Left ventricle myocardium inferior (tissue), 1 donor: ENCODE data around the gene GPR162. TPM values are rescaled to one million over a fixed set of nuclear protein-coding genes. Genes with fewer than 3 reads are reported as not detected.
A peak's percentile ranks its signal among the peaks of the same experiment; 100 is the strongest.

Experiments used
- DNase-seq: peaks from one replicate; pipeline ENCODE4 v3.0.0-alpha.2; 2020
- H3K27ac ChIP-seq: fragments of 200-600 bp; replicated peaks from 2 replicates; pipeline ENCODE4 v1.8.0; 2021
- H3K27me3 ChIP-seq: fragments of 200-600 bp; 2 replicates; pipeline ENCODE4 v1.8.0; 2021; ENCODE audit warnings: low read depth
- H3K36me3 ChIP-seq: fragments of 200-600 bp; 2 replicates; pipeline ENCODE4 v1.8.0; 2021
- H3K4me1 ChIP-seq: fragments of 200-600 bp; 2 replicates; pipeline ENCODE4 v1.8.0; 2021
- H3K4me3 ChIP-seq: fragments of 200-600 bp; 2 replicates; pipeline ENCODE4 v1.8.0; 2021; ENCODE audit warnings: mild to moderate bottlenecking, moderate library complexity
- H3K9me3 ChIP-seq: fragments of 200-600 bp; replicated peaks from 2 replicates; pipeline ENCODE4 v1.8.0; 2021
- intact Hi-C: fragments of 100-400 bp; cut with micrococcal nuclease; formaldehyde crosslinking; loops from one replicate; pipeline ENCODE4 v1.11.0; 2022
- long read RNA-seq: library from polyadenylated mRNA; unstranded; transcript quantifications from one replicate; pipeline ENCODE4 v2.0.0, GENCODE V29; 2021
- total RNA-seq: library from RNA; stranded (reverse); fragmentation: NEBNext Ultra II Directional; extraction: Animal tissue kit (Norgen Biotek cat#: 25700); gene quantifications from one replicate; pipeline ENCODE4 v1.2.1, GENCODE V29; 2021
- TF ChIP-seq, protein P1 (sequence below): fragments of 200-600 bp; IDR thresholded peaks from 2 replicates; pipeline ENCODE4 v1.8.0; 2021; ENCODE audit warnings: antibody characterized with exemption, mild to moderate bottlenecking, borderline replicate concordance
- donor health status: DM: no; HTN: yes; CAD: no; lungs with severe emphysema.

The GPR162 gene, protein sequence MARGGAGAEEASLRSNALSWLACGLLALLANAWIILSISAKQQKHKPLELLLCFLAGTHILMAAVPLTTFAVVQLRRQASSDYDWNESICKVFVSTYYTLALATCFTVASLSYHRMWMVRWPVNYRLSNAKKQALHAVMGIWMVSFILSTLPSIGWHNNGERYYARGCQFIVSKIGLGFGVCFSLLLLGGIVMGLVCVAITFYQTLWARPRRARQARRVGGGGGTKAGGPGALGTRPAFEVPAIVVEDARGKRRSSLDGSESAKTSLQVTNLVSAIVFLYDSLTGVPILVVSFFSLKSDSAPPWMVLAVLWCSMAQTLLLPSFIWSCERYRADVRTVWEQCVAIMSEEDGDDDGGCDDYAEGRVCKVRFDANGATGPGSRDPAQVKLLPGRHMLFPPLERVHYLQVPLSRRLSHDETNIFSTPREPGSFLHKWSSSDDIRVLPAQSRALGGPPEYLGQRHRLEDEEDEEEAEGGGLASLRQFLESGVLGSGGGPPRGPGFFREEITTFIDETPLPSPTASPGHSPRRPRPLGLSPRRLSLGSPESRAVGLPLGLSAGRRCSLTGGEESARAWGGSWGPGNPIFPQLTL
- 6.5 TPM for total RNA-seq
- long read RNA-seq, partial matches to known transcripts: 4 of 5 reads
- long read RNA-seq, other reads (novel, unspliced or antisense): 0 of 5 reads

DNA sequence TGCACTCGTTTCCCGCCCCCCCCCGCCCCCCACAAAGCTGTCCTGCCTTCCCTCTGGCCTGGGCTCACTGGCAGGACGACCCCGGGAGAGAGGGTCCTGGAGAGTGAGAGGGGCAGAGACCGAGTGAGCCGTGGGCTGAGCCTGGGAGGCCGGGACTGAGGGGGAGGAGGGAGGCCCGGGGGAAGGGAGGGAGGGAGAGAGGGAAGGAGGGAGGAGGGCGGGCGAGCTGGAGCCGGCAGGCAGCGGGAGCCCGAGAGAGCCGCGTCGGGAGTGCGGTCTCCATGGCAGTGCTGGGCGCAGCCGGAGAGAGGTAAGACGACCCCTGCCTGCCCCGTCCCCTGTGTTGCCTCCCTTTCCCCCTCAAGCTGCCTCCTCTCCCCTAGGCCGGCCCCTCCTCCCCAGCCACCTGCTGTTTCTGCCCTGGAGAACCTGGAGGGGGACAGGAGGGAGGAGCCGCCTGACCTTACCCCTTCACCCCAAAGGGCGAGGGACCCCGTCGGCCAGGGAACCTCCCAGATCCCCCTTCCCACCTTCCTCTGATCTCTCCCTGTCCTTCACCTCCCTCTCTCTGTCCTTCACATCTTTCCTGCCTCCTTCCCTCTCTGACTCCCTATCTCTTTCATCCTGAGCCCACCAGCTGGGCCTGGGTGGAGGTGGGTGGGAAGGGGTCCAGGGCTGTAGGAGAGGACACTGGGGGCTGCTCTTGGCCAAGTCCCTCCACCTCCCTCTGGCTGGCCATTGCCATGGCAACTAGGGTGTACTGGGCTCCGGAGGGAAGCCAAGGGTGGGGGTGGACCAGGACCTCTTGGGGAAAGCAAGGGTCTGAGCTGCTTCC, at the start of gene GPR162:
GPR162 (plus strand) TSS at position 231 of the 835 bp plus-strand sequence. CDS start 2,078 bp downstream, outside the sequence.
- intact Hi-C loops: no loop called here
- peak within 1 kb of the TSS; percentile 67 for H3K4me3 ChIP-seq
- peak within 1 kb of the TSS; percentile 66 for H3K27ac ChIP-seq
- H3K36me3 ChIP-seq: no peaks in the 10 kb centered on the region
- TF ChIP-seq, protein P1, sequence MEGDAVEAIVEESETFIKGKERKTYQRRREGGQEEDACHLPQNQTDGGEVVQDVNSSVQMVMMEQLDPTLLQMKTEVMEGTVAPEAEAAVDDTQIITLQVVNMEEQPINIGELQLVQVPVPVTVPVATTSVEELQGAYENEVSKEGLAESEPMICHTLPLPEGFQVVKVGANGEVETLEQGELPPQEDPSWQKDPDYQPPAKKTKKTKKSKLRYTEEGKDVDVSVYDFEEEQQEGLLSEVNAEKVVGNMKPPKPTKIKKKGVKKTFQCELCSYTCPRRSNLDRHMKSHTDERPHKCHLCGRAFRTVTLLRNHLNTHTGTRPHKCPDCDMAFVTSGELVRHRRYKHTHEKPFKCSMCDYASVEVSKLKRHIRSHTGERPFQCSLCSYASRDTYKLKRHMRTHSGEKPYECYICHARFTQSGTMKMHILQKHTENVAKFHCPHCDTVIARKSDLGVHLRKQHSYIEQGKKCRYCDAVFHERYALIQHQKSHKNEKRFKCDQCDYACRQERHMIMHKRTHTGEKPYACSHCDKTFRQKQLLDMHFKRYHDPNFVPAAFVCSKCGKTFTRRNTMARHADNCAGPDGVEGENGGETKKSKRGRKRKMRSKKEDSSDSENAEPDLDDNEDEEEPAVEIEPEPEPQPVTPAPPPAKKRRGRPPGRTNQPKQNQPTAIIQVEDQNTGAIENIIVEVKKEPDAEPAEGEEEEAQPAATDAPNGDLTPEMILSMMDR: no peak
- peaks cover 24% of the 10 kb centered on the region for H3K27me3 ChIP-seq
- peak; percentile 72 for DNase-seq
- no peaks in the 10 kb centered on the region for H3K9me3 ChIP-seq
- peaks cover 29% of the 10 kb centered on the region for H3K4me1 ChIP-seq

DNA sequence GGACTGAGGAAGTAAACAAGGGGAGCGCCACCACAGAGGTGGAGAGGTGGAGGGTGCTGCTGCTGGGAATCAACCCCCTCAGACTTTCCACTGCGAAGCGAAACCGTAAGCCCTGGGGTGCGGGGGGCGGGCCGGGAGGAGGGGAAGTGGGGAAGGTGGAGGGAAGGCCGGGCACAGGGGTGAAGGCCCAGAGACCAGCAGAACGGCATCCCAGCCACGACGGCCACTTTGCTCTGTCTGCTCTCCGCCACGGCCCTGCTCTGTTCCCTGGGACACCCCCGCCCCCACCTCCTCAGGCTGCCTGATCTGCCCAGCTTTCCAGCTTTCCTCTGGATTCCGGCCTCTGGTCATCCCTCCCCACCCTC, 49.3 kb upstream of the GPR162 start, which contains the start of gene LAG3:
LAG3 (plus strand) TSS at position 190 of the 365 bp plus-strand sequence. CDS start 333 bp downstream, outside the sequence.
- peak within 1 kb of the TSS; percentile 33 for H3K27ac ChIP-seq
- peaks cover 39% of the 10 kb centered on the region for H3K4me1 ChIP-seq
- peak within 1 kb of the TSS; percentile 45 for H3K4me3 ChIP-seq

DNA sequence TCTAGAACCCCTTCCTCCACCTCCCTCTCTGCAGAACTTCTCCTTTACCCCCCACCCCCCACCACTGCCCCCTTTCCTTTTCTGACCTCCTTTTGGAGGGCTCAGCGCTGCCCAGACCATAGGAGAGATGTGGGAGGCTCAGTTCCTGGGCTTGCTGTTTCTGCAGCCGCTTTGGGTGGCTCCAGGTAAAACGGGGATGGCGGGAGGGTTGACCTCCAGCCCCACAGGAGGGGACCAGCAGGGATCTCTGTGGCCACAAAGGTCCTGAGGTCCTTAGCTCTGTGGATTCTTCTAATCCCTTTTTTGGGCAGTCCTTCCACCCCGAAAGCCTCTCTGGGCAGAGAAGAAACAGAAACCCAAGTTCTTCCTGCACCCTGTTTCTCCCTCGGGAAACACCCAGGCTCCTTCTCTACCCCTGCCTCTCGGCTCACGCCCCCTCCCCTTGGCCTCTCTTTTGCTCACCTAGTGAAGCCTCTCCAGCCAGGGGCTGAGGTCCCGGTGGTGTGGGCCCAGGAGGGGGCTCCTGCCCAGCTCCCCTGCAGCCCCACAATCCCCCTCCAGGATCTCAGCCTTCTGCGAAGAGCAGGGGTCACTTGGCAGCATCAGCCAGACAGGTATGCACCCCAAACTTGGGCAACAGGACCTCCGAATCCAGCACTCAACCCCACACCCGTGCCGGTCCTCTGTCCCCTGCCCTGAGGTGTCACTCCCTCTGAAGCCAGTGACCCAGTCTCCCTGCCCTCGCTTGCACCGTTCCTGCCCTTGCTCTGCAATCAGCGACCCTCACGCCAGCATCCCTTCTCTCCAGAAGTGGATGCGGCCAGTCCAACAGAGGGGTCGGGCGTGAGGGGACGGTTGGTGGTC, 48.7 kb upstream of the GPR162 start:
- TF ChIP-seq, protein P1: no peak
- Histone ChIP-seq H3K4me3 (peak overlapping the region; percentile 45), H3K27me3 (peaks cover 29% of the 10 kb centered on the region), H3K9me3 (no peaks in the 10 kb centered on the region), H3K27ac (no peak overlapping the region), H3K36me3 (peaks cover 13% of the 10 kb centered on the region), H3K4me1 (peaks cover 38% of the 10 kb centered on the region)
- DNase-seq: no peak
- intact Hi-C loops: no loop called here

More for the DNA sequence above, 49.3 kb upstream of the GPR162 start, which contains the start of gene LAG3:
- H3K27me3 ChIP-seq: peaks cover 29% of the 10 kb centered on the region
- DNase-seq: no peak
- H3K9me3 ChIP-seq: no peaks in the 10 kb centered on the region
- TF ChIP-seq, protein P1: no peak
- peaks cover 13% of the 10 kb centered on the region for H3K36me3 ChIP-seq
- intact Hi-C loops: no loop called here

DNA sequence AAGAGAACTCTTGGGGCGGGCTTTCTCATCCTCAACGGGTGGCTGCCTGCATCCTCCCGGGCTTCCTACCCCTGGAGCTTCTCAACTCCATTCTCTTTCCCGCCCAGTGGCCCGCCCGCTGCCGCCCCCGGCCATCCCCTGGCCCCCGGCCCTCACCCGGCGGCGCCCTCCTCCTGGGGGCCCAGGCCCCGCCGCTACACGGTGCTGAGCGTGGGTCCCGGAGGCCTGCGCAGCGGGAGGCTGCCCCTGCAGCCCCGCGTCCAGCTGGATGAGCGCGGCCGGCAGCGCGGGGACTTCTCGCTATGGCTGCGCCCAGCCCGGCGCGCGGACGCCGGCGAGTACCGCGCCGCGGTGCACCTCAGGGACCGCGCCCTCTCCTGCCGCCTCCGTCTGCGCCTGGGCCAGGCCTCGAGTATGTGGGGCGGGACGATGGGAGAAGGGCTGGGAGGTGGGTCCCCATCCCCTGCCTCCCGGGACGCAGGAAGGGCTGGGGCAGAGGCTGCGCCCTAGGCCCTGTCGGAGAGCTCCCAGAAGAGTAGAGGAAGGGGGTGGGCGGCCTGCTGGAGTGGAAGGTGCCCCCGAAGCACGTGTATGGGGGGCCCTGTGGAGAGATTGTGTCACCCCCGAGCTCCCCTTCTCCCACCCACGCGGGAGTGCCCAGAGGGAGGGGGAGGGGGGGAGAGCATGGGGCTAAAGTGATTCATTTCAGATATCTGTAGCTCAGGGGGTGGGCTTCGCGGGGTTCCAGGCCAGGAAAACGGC, 47.9 kb upstream of the GPR162 start:
- H3K4me1 ChIP-seq: peaks cover 37% of the 10 kb centered on the region
- intact Hi-C loops: no loop called here
- H3K36me3 ChIP-seq: peaks cover 13% of the 10 kb centered on the region
- peaks cover 29% of the 10 kb centered on the region for H3K27me3 ChIP-seq
- H3K4me3 ChIP-seq: peak overlapping the region; percentile 45
- no peak overlapping the region for H3K27ac ChIP-seq
- TF ChIP-seq, protein P1: no peak
- H3K9me3 ChIP-seq: no peaks in the 10 kb centered on the region
- DNase-seq: no peak
